ENCODE results near the gene SLA2.
"Not testable (repeated sequence)": the region's sequence is repeated elsewhere in the genome, so short reads cannot be mapped to it uniquely, and the experiment has no call there.

SLA2 gene

GRCh38 chr20:36644706-36645095 is 1.3 kb downstream of the SLA2 start:
- no peak for DNase-seq

GRCh38 chr20:36644032-36644705 is 1.8 kb downstream of the SLA2 start:
- DNase-seq = no peak

GRCh38 chr20:36642136-36642535 is 3.9 kb downstream of the SLA2 start:
- DNase-seq = no peak

DNA sequence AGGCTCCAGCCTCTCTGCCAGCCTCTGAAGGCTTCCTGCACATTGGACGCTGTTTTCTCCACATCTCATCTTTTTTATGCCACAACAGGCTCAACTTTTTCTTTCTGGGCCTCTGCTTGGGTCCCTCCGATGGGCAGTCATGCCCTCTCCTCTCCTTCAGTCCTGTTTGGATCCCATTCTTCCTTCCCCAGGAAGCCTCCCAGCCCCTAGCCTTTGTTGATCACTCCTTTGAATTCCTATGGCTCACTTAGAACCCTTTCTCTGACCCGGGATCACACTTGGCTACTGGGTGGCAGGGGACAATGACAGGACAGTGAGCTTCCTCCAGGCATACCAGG is 4.5 kb downstream of the SLA2 start:
- no peak for DNase-seq

GRCh38 chr20:36638876-36639400 is 7.1 kb downstream of the SLA2 start:
- DNase-seq = not testable (repeated sequence)

- no peak for DNase-seq
These were observed 11.7 kb downstream of the SLA2 start for GRCh38 chr20:36634342-36634741.

DNA sequence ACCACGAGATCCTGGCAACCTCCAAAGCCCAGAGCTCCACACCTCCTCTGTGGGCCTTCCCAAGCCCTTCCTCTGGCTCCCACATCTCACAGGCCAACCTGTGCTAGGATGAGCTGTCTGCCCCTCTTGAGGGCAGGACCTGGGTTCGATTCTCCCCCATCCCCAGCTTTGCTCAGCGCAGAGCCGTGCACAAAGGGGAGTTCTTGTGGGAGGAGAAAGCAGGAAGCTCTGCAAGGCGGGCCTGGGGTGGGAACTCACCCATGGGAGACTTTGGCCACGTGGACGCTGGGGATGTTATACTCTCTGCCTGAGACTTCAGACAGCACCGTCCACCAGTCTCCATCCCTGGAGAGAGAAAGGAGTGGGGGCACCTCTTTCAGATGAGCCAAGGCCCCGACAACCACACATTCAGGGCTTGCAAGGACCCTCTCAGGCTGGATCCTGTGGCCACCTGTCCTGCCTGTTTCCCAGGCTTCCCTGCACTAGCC is 12.7 kb downstream of the SLA2 start:
- no peak for DNase-seq

- DNase-seq = no peak
These were observed 13.3 kb downstream of the SLA2 start for GRCh38 chr20:36632487-36633284.

DNA sequence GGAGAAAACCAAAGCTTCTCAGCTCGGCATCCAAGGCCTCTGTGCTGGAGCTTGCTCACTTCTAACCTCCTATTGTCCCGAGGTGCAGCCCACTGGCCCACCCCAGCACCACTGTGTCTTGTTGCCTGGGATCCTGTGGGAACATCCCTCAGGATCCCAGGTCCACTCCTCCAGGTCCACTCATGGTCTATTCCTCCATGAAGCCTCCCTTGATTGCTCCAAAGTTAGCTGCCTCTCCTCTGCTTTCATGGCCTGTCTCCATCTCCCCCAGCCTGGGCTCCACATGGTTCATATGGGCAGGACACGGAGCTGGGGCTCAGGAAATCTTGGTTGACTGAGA is 13.9 kb downstream of the SLA2 start:
- DNase-seq = no peak

- no peak for DNase-seq
These were observed 14.3 kb downstream of the SLA2 start for GRCh38 chr20:36631646-36632045.

DNA sequence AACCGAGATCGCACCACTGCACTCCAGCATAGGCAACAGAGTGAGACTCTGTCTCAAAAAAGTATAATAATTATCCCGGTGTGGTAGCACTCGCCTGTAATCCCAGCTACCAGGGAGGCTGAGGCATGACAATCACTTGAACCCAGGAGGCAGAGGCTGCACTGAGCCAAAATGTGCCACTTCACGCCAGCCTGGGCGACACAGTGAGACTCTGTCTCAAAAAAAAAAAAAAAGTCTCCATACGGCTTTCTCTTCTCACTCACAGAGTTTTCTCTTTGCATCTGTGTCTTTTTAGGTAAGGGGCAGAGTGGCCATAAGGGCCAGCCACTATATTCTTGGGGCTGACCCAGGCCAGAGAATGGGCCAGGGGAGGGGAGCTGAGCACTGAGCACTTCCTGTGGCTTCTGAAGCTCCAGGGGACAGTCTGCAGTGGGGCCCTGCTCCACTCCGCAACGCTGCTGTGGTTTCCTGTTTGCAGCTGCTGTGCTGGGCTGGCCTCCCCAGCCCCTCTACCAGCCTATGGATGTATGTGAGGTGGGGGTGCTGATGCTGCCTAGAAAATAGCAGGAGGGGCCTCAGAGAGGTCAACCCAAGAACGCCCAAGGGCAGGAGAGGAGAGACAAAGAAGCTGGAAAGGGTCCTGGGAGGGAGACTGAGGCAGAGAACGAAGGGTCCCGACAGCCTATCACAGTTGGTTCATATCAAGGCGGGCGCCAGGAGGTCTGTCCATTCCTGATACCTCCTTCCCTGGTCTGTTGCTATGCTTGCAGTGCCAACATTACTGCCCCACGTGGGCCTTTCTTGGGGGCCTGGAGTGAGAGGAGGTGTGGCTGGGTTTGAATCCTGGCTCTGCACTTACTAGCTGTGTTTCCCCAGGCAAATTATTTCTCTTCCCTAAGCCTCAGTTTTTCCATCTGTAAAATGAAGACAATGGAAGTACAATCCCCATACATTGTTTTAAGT is 16.0 kb downstream of the SLA2 start:
- DNase-seq = no peak

- no peak for DNase-seq
These were observed 17.9 kb downstream of the SLA2 start for GRCh38 chr20:36628076-36628475.

GRCh38 chr20:36624944-36625324 is 21.1 kb downstream of the SLA2 start:
- no peak for DNase-seq

DNA sequence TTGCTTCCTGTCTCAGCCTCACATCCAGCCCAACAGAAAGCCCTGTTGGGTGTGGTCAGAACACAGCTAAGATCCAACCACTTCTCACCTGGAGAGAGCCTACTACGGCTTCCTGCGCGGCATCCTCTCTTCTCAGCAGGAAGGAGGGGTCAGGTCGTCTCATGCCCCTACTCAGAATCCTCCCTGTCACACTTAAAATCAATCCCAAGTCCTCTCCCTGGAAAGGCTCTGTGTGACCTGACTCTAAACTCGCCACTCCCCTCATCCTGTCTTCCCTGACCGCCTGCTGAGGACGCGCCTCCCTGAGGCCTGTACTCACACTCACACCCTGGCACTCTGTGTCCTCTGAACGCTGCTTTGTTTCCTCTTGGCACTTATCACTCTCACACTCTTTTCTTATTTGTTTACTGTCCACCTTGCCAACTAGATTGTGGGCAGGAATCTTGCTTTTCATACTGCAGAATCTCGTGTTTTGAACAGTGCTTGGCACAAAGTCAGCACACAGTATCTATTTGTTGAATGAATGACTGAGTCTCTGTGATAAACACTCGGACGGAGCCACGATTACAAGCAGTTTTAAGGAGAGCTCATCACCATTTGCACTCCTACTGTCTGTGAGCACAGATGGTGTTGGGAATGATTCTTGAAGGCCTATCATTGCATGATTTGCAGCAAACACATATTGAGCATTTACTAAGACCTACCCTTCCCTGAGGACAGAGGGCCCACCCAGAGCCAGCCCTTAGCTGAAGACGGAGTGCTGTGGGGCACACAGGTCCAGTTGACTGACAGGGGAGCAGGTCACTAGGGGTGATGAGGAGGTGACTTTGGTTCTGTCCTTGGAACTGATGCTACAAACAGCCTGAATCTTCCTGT is 21.7 kb downstream of the SLA2 start:
- DNase-seq = no peak

DNA sequence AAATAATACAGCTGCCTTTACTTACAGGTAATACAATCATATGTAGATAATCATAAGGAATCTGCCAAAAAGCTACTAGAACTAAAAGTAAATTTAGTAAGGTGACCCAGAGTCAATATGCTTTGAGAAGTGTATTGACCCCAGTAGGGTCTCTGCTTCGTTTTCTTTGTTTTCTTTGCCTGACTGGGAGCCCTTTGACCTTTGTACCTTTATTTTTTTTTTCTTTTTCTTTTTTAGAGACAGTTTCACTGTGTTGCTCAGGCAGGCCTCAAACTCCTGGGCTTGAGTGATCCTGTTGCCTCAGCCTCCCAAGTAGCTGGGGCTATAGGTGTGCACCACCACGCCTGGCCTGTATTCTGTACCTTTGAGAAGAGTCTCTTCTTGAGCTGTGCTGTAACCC is 22.6 kb downstream of the SLA2 start:
- DNase-seq = no peak

DNA sequence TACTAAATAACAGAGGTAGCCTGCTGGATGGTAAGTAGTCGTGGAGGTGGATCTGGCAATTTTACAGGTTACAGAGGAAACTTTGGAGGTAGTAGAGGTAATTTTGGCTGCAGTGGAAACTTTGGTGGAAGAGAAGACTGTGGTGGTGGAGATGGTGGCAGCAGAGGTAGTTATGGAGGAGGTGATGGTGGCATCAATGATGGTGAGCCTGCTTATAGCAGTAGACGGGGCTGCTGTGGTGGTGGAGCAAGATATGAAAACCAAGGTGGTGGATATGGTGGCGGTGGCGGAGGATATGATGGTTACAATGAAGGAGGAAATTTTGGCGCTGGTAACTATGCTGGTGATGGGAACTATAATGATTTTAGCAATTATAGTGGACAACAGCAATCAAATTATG is 25.1 kb downstream of the SLA2 start:
- DNase-seq = no peak

DNA sequence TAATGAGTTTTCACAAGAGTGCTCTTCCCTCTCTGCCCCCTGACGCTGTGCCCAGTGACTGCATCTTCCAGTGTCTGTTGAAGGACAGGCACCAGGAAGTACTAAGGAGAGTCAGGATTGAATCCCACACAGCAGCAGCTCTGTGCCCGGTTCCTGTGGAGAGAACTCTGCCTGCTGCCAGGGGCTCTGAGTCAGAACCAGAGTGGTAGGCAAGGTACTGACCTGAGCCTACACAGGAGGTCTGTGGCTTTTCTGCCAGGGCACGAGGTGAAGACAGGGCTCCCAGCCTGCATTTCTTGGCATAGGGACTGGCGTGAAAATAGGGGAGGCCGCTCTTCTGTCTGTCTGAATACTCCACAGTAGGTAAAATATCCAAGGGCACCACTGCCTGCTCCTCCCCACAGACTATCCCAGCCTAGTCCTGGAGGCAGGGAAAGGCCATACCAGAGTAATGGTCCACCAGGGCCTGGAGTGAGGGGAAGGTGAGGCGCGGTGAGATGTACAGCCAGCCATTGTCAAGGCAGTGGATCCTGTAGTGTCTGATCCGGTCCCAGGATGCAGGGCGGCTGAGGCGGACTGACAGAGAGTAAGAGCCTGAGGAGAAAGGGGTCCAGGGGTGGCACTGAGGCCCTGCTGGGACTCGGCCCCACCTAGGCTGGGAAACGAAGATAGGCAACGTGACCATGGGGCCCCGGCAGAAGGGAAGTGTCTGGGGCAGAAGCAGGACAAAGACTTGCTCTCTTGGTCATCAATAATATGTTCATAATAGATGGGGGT is 31.0 kb downstream of the SLA2 start:
- peak in 1 of 2 experiments; percentile 57 for DNase-seq

GRCh38 chr20:36613974-36614373 is 32.0 kb downstream of the SLA2 start:
- DNase-seq = no peak

- DNase-seq = no peak
These were observed 34.4 kb downstream of the SLA2 start for GRCh38 chr20:36611625-36612024.

- DNase-seq = not testable (repeated sequence)
These were observed 37.6 kb downstream of the SLA2 start for GRCh38 chr20:36608388-36608728.

GRCh38 chr20:36607586-36608387 is 38.2 kb downstream of the SLA2 start:
- no peak for DNase-seq

Measured in cerebellar nuclear complex (tissue), 1 donor.